ENCODE measurements around the gene DDX24. TPM values are rescaled to one million over a fixed set of nuclear protein-coding genes. Genes with fewer than 3 reads are reported as not detected.

The DDX24 gene
- total RNA-seq, 1 experiment from 2014 or later, result 174 TPM

DNA sequence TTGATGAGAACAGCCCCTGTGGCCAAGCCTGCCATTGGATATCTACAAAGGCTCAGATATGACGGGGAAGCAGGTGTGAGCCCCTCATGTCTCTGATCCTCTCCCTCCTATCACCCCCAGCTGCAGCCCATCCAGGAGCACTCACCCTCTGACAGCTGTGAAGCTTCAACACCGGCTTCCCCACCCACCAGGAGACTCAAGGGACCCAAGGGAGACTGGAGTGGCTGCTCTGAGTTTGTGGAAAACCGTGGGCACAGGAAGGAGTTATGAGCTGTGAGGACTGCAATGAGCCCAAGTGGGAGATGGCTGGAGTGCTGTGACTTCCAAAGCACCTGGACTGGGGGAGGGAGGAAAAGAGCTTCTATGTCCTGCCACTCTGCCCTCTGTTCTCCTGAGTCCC lies 40.5 kb upstream of the DDX24 start:
- Mint-ChIP-seq H3K27ac (no peak overlapping the region), H3K4me1 (no peaks in the 10 kb centered on the region), H3K4me3 (no peak overlapping the region), H3K36me3 (no peaks in the 10 kb centered on the region), H3K9me3 (peaks cover 14% of the 10 kb centered on the region), H3K27me3 (ENCODE audit: low read depth) (peaks cover 16% of the 10 kb centered on the region)
- ChIA-PET CTCF (interaction anchor here (1.2 kb wide), 1 partner anchor 15 kb away, joined by 5 read pairs; no protein-coding TSS in a partner anchor), POLR2A (no interaction called here)
- no peak for TF ChIP-seq NR2C2 (CRISPR knock-in tag; IDR thresholded peaks at IDR 0.05)
- TF ChIP-seq, protein P1, sequence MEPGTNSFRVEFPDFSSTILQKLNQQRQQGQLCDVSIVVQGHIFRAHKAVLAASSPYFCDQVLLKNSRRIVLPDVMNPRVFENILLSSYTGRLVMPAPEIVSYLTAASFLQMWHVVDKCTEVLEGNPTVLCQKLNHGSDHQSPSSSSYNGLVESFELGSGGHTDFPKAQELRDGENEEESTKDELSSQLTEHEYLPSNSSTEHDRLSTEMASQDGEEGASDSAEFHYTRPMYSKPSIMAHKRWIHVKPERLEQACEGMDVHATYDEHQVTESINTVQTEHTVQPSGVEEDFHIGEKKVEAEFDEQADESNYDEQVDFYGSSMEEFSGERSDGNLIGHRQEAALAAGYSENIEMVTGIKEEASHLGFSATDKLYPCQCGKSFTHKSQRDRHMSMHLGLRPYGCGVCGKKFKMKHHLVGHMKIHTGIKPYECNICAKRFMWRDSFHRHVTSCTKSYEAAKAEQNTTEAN (CRISPR knock-in tag; IDR thresholded peaks at IDR 0.05), result no peak
- TF ChIP-seq, protein P2, sequence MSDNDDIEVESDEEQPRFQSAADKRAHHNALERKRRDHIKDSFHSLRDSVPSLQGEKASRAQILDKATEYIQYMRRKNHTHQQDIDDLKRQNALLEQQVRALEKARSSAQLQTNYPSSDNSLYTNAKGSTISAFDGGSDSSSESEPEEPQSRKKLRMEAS (CRISPR knock-in tag; IDR thresholded peaks at IDR 0.05), result no peak
- TF ChIP-seq CREB1 (CRISPR knock-in tag; IDR thresholded peaks at IDR 0.05), result no peak
- TF ChIP-seq RORB (CRISPR knock-in tag; IDR thresholded peaks at IDR 0.05), result no peak
- TF ChIP-seq, protein P3, sequence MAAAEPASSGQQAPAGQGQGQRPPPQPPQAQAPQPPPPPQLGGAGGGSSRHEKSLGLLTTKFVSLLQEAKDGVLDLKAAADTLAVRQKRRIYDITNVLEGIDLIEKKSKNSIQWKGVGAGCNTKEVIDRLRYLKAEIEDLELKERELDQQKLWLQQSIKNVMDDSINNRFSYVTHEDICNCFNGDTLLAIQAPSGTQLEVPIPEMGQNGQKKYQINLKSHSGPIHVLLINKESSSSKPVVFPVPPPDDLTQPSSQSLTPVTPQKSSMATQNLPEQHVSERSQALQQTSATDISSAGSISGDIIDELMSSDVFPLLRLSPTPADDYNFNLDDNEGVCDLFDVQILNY (CRISPR knock-in tag; IDR thresholded peaks at IDR 0.05), result no peak
- TF ChIP-seq FOXJ3 (CRISPR knock-in tag; IDR thresholded peaks at IDR 0.05; ENCODE audit: borderline replicate concordance), result no peak
- no peak for TF ChIP-seq RELA (CRISPR knock-in tag; IDR thresholded peaks at IDR 0.05; ENCODE audit: borderline replicate concordance)
- no peak for TF ChIP-seq ZNF263 (CRISPR knock-in tag; IDR thresholded peaks at IDR 0.05; ENCODE audit: low read depth)
- TF ChIP-seq TP53 (CRISPR knock-in tag; IDR thresholded peaks at IDR 0.05), result no peak
- TF ChIP-seq, protein P4, sequence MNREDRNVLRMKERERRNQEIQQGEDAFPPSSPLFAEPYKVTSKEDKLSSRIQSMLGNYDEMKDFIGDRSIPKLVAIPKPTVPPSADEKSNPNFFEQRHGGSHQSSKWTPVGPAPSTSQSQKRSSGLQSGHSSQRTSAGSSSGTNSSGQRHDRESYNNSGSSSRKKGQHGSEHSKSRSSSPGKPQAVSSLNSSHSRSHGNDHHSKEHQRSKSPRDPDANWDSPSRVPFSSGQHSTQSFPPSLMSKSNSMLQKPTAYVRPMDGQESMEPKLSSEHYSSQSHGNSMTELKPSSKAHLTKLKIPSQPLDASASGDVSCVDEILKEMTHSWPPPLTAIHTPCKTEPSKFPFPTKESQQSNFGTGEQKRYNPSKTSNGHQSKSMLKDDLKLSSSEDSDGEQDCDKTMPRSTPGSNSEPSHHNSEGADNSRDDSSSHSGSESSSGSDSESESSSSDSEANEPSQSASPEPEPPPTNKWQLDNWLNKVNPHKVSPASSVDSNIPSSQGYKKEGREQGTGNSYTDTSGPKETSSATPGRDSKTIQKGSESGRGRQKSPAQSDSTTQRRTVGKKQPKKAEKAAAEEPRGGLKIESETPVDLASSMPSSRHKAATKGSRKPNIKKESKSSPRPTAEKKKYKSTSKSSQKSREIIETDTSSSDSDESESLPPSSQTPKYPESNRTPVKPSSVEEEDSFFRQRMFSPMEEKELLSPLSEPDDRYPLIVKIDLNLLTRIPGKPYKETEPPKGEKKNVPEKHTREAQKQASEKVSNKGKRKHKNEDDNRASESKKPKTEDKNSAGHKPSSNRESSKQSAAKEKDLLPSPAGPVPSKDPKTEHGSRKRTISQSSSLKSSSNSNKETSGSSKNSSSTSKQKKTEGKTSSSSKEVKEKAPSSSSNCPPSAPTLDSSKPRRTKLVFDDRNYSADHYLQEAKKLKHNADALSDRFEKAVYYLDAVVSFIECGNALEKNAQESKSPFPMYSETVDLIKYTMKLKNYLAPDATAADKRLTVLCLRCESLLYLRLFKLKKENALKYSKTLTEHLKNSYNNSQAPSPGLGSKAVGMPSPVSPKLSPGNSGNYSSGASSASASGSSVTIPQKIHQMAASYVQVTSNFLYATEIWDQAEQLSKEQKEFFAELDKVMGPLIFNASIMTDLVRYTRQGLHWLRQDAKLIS (CRISPR knock-in tag; IDR thresholded peaks at IDR 0.05; ENCODE audit: borderline replicate concordance), result no peak
- TF ChIP-seq ETV6 (CRISPR knock-in tag; IDR thresholded peaks at IDR 0.05), result no peak
- TF ChIP-seq ZNF416 (CRISPR knock-in tag; IDR thresholded peaks at IDR 0.05), result no peak
- TF ChIP-seq SMAD3 (CRISPR knock-in tag; IDR thresholded peaks at IDR 0.05; ENCODE audit: borderline replicate concordance), result no peak
- ATAC-seq (no peak), DNase-seq (ENCODE audit: low spot score) (no peak)

DNA sequence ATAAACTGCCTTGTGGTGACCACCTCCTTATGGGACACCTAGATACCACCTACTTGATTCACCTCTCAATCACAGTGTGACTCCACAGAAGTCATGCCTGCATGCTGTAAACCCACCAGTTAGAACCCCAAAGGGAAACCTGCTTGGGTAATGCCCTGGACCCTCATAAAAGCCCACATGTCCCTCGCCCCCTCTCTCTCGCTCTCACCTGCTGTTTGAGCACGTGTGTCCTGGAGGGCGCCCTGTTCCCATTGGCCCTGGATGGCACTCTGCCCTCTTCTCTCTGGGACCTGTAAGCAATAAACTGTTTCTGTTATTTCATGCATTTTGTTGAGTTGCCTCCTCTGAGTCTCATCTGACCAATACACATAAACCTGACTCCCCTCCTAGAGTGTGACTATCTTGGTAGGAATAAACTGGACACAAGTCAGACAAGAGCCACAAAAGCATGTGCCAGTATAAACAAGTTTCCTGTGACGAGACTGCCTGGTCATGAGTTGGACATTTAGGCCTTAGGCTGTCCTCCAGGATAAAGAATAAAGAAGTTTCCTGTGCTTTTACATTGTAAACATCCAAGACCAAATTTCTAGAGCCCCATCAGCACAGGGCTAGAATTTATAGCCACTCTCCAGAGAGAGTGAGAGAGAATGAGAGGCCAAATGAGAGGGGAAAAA lies 39.8 kb upstream of the DDX24 start:
- POLR2A ChIA-PET, result no interaction called here
- Mint-ChIP-seq H3K27ac (no peak overlapping the region), H3K36me3 (no peaks in the 10 kb centered on the region), H3K27me3 (ENCODE audit: low read depth) (peaks cover 18% of the 10 kb centered on the region), H3K9me3 (peaks cover 14% of the 10 kb centered on the region), H3K4me1 (no peaks in the 10 kb centered on the region), H3K4me3 (no peak overlapping the region)
- CTCF ChIA-PET, result interaction anchor here (1.2 kb wide), 1 partner anchor 16 kb away, joined by 5 read pairs; no protein-coding TSS in a partner anchor
- DNase-seq (ENCODE audit: low spot score) (no peak), ATAC-seq (no peak)
- TF ChIP-seq, protein P5, sequence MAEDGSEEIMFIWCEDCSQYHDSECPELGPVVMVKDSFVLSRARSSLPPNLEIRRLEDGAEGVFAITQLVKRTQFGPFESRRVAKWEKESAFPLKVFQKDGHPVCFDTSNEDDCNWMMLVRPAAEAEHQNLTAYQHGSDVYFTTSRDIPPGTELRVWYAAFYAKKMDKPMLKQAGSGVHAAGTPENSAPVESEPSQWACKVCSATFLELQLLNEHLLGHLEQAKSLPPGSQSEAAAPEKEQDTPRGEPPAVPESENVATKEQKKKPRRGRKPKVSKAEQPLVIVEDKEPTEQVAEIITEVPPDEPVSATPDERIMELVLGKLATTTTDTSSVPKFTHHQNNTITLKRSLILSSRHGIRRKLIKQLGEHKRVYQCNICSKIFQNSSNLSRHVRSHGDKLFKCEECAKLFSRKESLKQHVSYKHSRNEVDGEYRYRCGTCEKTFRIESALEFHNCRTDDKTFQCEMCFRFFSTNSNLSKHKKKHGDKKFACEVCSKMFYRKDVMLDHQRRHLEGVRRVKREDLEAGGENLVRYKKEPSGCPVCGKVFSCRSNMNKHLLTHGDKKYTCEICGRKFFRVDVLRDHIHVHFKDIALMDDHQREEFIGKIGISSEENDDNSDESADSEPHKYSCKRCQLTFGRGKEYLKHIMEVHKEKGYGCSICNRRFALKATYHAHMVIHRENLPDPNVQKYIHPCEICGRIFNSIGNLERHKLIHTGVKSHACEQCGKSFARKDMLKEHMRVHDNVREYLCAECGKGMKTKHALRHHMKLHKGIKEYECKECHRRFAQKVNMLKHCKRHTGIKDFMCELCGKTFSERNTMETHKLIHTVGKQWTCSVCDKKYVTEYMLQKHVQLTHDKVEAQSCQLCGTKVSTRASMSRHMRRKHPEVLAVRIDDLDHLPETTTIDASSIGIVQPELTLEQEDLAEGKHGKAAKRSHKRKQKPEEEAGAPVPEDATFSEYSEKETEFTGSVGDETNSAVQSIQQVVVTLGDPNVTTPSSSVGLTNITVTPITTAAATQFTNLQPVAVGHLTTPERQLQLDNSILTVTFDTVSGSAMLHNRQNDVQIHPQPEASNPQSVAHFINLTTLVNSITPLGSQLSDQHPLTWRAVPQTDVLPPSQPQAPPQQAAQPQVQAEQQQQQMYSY (CRISPR knock-in tag; IDR thresholded peaks at IDR 0.05), result no peak
- TF ChIP-seq ZNF416 (CRISPR knock-in tag; IDR thresholded peaks at IDR 0.05), result no peak
- TF ChIP-seq, protein P6, sequence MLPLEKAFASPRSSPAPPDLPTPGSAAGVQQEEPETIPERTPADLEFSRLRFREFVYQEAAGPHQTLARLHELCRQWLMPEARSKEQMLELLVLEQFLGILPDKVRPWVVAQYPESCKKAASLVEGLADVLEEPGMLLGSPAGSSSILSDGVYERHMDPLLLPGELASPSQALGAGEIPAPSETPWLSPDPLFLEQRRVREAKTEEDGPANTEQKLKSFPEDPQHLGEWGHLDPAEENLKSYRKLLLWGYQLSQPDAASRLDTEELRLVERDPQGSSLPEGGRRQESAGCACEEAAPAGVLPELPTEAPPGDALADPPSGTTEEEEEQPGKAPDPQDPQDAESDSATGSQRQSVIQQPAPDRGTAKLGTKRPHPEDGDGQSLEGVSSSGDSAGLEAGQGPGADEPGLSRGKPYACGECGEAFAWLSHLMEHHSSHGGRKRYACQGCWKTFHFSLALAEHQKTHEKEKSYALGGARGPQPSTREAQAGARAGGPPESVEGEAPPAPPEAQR (CRISPR knock-in tag; IDR thresholded peaks at IDR 0.05), result no peak
- no peak for TF ChIP-seq NR1H2 (CRISPR knock-in tag; IDR thresholded peaks at IDR 0.05)
- TF ChIP-seq ZNF121 (CRISPR knock-in tag; IDR thresholded peaks at IDR 0.05), result no peak
- TF ChIP-seq KAT7 (CRISPR knock-in tag; IDR thresholded peaks at IDR 0.05; ENCODE audit: borderline replicate concordance), result no peak
- TF ChIP-seq, protein P3 (CRISPR knock-in tag; IDR thresholded peaks at IDR 0.05), result no peak
- no peak for TF ChIP-seq CREB1 (CRISPR knock-in tag; IDR thresholded peaks at IDR 0.05)
- no peak for TF ChIP-seq ZNF138 (CRISPR knock-in tag; conservative IDR thresholded peaks at IDR 0.05)
- TF ChIP-seq SMAD4 (CRISPR knock-in tag; IDR thresholded peaks at IDR 0.05), result no peak

Measured in WTC11 (cell line).